RWPE2 (cell line): Measurements from ENCODE around the gene CADPS.

Experiments used
- ATAC-seq: fragments of 200-7000 bp; cut with Tn5 transposase; 3 replicates; pipeline ENCODE4 v1.9.1; 2021; ENCODE audit warnings: low read depth
- DNase-seq: peaks from one replicate; pipeline ENCODE4 v3.0.0-alpha.2; 2020; ENCODE audit warnings: low spot score
- H3K27ac ChIP-seq: fragments of 450-650 bp; 2 replicates; pipeline ENCODE4 v1.5.1; 2017; ENCODE audit warnings: mild to moderate bottlenecking; ENCODE audit not compliant: poor library complexity, severe bottlenecking
- H3K27me3 ChIP-seq: fragments of 250-450 bp; sonication (Bioruptor Pico); 2 replicates; pipeline ENCODE4 v1.5.1; 2021; ENCODE audit warnings: mild to moderate bottlenecking, moderate library complexity; ENCODE audit not compliant: insufficient read depth, poor library complexity, severe bottlenecking
- H3K36me3 ChIP-seq: fragments of 250-450 bp; sonication (Bioruptor Pico); 2 replicates; pipeline ENCODE4 v1.5.1; 2020; ENCODE audit warnings: low read depth, mild to moderate bottlenecking, moderate library complexity
- H3K4me1 ChIP-seq: fragments of 250-450 bp; sonication (Bioruptor Pico); 2 replicates; pipeline ENCODE4 v1.5.1; 2021; ENCODE audit warnings: mild to moderate bottlenecking, moderate library complexity; ENCODE audit not compliant: insufficient read depth, poor library complexity, severe bottlenecking
- H3K4me3 ChIP-seq: fragments of 250-450 bp; sonication (Bioruptor Pico); 2 replicates; pipeline ENCODE4 v1.5.1; 2021; ENCODE audit warnings: mild to moderate bottlenecking, moderate library complexity; ENCODE audit not compliant: severe bottlenecking
- H3K9me3 ChIP-seq: fragments of 250-450 bp; sonication (Bioruptor Pico); 2 replicates; pipeline ENCODE4 v1.5.1; 2021; ENCODE audit warnings: mild to moderate bottlenecking, moderate library complexity; ENCODE audit not compliant: severe bottlenecking
- CTCF ChIP-seq: fragments of 450-650 bp; IDR thresholded peaks from one replicate; pipeline ENCODE4 v1.5.1; 2017; ENCODE audit warnings: mild to moderate bottlenecking, moderate library complexity; ENCODE audit not compliant: poor library complexity, severe bottlenecking

The CADPS gene

GRCh38 chr3:62777130-62777529 lies 98.1 kb downstream of the CADPS start:
- DNase-seq (no peak), ATAC-seq (no peak)
- no peak for TF ChIP-seq CTCF
- H3K4me1 ChIP-seq: no peaks in the 10 kb centered on the region
- no peak overlapping the region for H3K4me3 ChIP-seq
- no peaks in the 10 kb centered on the region for H3K36me3 ChIP-seq
- no peak overlapping the region for H3K27ac ChIP-seq
- no peaks in the 10 kb centered on the region for H3K27me3 ChIP-seq
- H3K9me3 ChIP-seq: no peaks in the 10 kb centered on the region

DNA sequence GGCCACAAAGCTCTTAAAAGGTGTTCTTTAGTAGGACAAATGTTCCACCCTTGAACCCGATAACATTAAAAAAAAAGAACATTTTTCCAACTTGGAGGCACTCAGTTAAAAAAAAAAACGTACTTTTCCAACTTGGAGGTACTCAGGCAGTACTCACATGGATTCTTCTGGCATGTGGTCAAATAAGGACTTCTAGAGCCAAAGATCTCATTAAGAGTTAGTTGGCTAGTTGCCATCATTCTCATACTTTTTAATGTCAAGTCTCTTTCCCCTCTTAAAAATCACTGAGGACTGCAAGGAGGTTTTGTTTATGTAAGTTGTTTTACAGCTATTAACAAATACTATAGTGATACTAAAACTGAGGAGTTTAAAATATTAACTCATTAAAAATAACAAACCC lies 101.0 kb downstream of the CADPS start:
- DNase-seq (no peak), ATAC-seq (no peak)
- Histone ChIP-seq H3K9me3 (no peaks in the 10 kb centered on the region), H3K36me3 (no peaks in the 10 kb centered on the region), H3K27ac (no peak overlapping the region), H3K4me3 (no peak overlapping the region), H3K4me1 (no peaks in the 10 kb centered on the region), H3K27me3 (no peaks in the 10 kb centered on the region)
- TF ChIP-seq CTCF: no peak

- TF ChIP-seq CTCF: no peak
- no peaks in the 10 kb centered on the region for H3K9me3 ChIP-seq
- no peaks in the 10 kb centered on the region for H3K36me3 ChIP-seq
- DNase-seq: no peak
- no peak overlapping the region for H3K4me3 ChIP-seq
- no peak for ATAC-seq
- no peaks in the 10 kb centered on the region for H3K4me1 ChIP-seq
- H3K27ac ChIP-seq: no peak overlapping the region
- H3K27me3 ChIP-seq: no peaks in the 10 kb centered on the region
Measured at GRCh38 chr3:62771331-62772072, 103.7 kb downstream of the CADPS start.

DNA sequence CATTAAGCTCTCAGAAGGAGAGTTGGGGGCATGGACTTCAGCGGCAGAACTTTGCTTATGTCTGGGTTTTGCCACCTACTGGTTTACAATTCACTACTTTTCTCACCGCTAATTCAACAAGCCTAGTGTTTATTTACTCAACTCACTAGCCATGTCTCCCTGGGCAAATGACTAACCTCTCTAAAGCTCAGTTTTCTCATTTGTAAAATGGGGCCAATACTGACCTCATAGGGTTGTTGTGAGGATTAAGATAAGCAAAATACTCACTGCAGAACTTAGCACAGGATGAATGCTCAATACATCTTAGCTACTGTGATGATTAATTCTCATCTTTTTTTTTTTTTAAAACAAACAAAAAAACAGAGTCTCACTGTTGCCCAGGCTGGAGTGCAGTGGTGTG lies 106.3 kb downstream of the CADPS start:
- Histone ChIP-seq H3K4me3 (no peak overlapping the region), H3K36me3 (no peaks in the 10 kb centered on the region)
- no peak for ATAC-seq

More for the DNA sequence above, 106.3 kb downstream of the CADPS start:
- DNase-seq: no peak
- TF ChIP-seq CTCF: no peak
- Histone ChIP-seq H3K27ac (no peak overlapping the region), H3K27me3 (no peaks in the 10 kb centered on the region), H3K9me3 (no peaks in the 10 kb centered on the region), H3K4me1 (no peaks in the 10 kb centered on the region)
